H54 (cell line): Measurements from ENCODE around the gene C1orf122.

Experiments used
- DNase-seq: peaks from one replicate; pipeline ENCODE4 v3.0.0; 2011; ENCODE audit warnings: low spot score, mixed read lengths; ENCODE audit not compliant: insufficient read length
- FAIRE-seq: peaks from 3 replicates; lab custom pipeline; 2011; peaks lifted over from hg19 to GRCh38; lab: Jason Lieb, UNC
- POLR2A ChIP-seq: IDR thresholded peaks from 2 replicates; pipeline ENCODE4 v1.6.1; 2011; ENCODE audit warnings: low read depth, mild to moderate bottlenecking, low read length

Gene C1orf122

GRCh38 chr1:37844536-37844935 lies 36.9 kb downstream of the C1orf122 start:
- no peak for TF ChIP-seq POLR2A
- no peak for DNase-seq
- FAIRE-seq = no peak

GRCh38 chr1:37845049-37845646 lies 37.6 kb downstream of the C1orf122 start:
- no peak for TF ChIP-seq POLR2A
- FAIRE-seq (no peak), DNase-seq (no peak)

- no peak for DNase-seq
- TF ChIP-seq POLR2A = no peak
- FAIRE-seq = no peak
Measured at GRCh38 chr1:37845786-37846185, 38.2 kb downstream of the C1orf122 start.

- FAIRE-seq (no peak), DNase-seq (no peak)
- no peak for TF ChIP-seq POLR2A
Measured at GRCh38 chr1:37846647-37847339, 39.2 kb downstream of the C1orf122 start.

- DNase-seq = no peak
- no peak for TF ChIP-seq POLR2A
- FAIRE-seq = no peak
Measured at GRCh38 chr1:37849480-37849879, 41.9 kb downstream of the C1orf122 start.

GRCh38 chr1:37850352-37850955 lies 42.9 kb downstream of the C1orf122 start:
- no peak for DNase-seq
- no peak for TF ChIP-seq POLR2A
- FAIRE-seq = no peak

GRCh38 chr1:37851262-37851661 lies 43.7 kb downstream of the C1orf122 start:
- TF ChIP-seq POLR2A = no peak
- no peak for FAIRE-seq
- no peak for DNase-seq

GRCh38 chr1:37851782-37852210 lies 44.2 kb downstream of the C1orf122 start:
- FAIRE-seq = no peak
- no peak for TF ChIP-seq POLR2A
- no peak for DNase-seq

GRCh38 chr1:37853157-37853556 lies 45.6 kb downstream of the C1orf122 start:
- FAIRE-seq = no peak
- DNase-seq = no peak
- no peak for TF ChIP-seq POLR2A

- FAIRE-seq = no peak
- no peak for DNase-seq
- TF ChIP-seq POLR2A = no peak
Measured at GRCh38 chr1:37854406-37854805, 46.8 kb downstream of the C1orf122 start.
